SKM-1 treated with dmso at 0.1 percent for 144 hours (cell line): ENCODE results near the gene CCDC187.

Experiments used
- DNase-seq: peaks from one replicate; lab custom pipeline; 2025; ENCODE audit not compliant: unreplicated experiment; lab: John Stamatoyannopoulos, UW

CCDC187 gene

GRCh38 chr9:136286359-136286986 lies 17.4 kb downstream of the CCDC187 start:
- no peak for DNase-seq

- no peak for DNase-seq
Observed at GRCh38 chr9:136285501-136286358, 18.2 kb downstream of the CCDC187 start.

GRCh38 chr9:136284951-136285350 lies 18.9 kb downstream of the CCDC187 start:
- DNase-seq = no peak

GRCh38 chr9:136284311-136284710 lies 19.6 kb downstream of the CCDC187 start:
- DNase-seq = no peak

- peak; percentile 37 for DNase-seq
Observed at GRCh38 chr9:136283291-136284235, 20.3 kb downstream of the CCDC187 start.

- DNase-seq = no peak
Observed at GRCh38 chr9:136282272-136282861, 21.5 kb downstream of the CCDC187 start.

GRCh38 chr9:136281421-136282271 lies 22.2 kb downstream of the CCDC187 start:
- no peak for DNase-seq

GRCh38 chr9:136280535-136281315 lies 23.2 kb downstream of the CCDC187 start:
- no peak for DNase-seq

- no peak for DNase-seq
Observed at GRCh38 chr9:136279471-136279870, 24.4 kb downstream of the CCDC187 start.

- DNase-seq = no peak
Observed at GRCh38 chr9:136278894-136279293, 25.0 kb downstream of the CCDC187 start.

GRCh38 chr9:136278221-136278620 lies 25.7 kb downstream of the CCDC187 start:
- no peak for DNase-seq

- DNase-seq = no peak
Observed at GRCh38 chr9:136277746-136278145, 26.1 kb downstream of the CCDC187 start.

GRCh38 chr9:136276716-136277115 lies 27.2 kb downstream of the CCDC187 start:
- no peak for DNase-seq

- DNase-seq = no peak
Observed at GRCh38 chr9:136275655-136276429, 28.1 kb downstream of the CCDC187 start.

- no peak for DNase-seq
Observed at GRCh38 chr9:136274786-136275654, 28.9 kb downstream of the CCDC187 start.

- no peak for DNase-seq
Observed at GRCh38 chr9:136273921-136274785, 29.7 kb downstream of the CCDC187 start.
